ENCODE results near the gene PIEZO2.
A peak's percentile ranks its signal among the peaks of the same experiment; 100 is the strongest.

The PIEZO2 gene

DNA sequence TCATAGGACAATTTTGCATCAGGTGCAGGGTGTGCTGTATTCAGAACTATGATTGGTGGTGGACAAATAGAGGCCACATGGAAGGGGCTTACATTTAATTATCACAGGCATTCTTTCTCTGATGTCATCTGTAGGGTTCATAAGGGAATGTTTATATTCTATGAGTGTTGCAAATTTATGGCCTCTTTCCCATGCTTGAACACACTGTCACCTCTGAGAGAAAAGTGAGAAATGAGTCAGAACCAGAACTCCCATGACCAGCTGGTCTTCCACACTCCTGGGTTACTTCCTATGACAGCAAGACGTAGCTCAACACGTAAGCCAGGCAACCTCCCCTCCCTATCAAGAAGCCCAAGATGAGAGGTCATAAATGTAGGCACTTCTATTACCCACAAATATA, 310.8 kb downstream of the PIEZO2 start:
- no peak for DNase-seq

DNA sequence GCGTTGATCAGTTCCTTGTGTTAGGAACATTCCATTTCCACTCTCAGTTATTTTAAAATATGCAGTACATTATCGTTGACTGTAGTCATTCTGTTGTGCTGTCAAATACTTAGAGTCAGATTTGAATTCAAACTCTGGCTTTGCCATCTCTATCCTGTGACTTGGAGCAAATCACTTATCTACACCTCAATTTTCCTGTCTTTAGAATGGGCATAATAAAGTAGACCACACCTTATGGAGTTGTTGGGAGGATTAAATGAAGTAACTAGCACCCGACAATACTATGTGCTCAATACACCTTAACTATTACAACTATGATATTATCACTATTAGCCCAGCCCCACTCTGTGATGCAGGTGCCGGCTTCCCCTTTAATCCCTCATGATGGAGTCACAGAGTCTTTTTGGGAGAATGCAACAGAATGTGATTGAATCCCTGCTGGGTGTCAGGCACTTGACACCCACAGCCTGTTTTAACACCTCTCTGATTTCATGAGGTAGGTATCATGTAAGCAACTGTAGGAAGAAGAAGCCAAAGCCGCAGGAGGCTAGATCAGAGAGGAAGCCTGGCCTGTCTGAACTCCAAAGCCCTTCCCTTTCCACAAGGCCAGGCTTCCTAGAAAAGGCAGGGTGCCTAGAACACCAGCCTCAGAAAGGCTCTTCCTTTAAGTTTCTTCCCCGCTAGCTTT, 315.1 kb downstream of the PIEZO2 start:
- DNase-seq, result no peak

DNA sequence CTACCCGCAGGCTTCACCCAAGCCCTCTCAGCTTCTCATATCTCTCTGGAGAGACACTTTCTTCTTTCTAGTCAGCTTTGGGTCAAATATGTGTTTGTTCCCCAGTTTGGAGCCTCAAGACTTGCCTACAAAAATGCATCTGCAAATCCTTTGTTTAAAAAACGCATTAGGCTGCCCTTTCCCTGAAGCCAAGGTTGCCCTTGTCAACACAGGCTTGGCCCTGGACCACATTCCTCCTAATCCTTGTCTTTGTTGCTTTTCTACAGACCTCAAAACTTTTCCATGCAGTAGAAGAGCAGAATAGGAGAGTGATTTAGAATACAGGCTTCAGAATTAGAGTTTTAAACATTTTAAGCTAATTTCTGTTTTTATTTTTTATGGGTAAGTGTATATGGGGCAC, 315.7 kb downstream of the PIEZO2 start:
- DNase-seq, result no peak

DNA sequence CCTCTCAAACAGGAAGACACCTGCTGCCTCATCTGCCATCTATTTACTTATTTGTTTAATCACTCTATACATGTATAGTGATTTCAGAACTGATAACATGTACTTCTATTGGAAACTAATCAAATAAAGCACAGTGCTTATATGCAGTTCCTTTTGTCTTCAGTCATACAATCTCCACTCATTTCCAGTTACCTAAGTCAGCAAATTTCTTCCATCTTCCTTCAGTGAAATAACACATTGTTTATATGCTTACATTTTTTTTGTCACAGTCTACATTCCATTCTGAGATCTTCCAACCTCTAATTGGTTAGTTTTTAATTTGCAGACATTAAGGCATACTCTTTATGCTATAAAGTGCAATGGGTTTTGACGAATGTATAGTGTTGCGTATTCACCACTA, 323.0 kb downstream of the PIEZO2 start:
- DNase-seq, result no peak

DNA sequence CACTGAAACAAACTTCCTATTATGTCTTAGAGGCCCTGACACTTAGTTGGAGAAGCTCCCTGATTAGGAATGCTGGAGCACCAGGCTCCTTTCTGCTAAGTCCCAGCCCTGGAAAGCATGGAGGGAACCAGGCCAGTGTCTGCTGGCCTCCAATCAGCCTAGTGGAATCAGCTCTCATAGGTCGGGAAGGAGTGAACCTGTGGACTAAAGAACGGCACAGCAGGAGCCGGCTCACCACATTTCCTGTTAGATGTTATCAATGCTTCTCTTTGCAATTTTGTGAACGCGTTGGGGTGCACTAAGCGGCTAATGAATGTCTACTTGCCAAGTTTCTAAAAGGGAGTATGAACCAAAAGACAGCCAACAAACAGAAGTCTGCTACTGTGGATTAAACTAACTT, 326.9 kb downstream of the PIEZO2 start:
- DNase-seq, result no peak

DNA sequence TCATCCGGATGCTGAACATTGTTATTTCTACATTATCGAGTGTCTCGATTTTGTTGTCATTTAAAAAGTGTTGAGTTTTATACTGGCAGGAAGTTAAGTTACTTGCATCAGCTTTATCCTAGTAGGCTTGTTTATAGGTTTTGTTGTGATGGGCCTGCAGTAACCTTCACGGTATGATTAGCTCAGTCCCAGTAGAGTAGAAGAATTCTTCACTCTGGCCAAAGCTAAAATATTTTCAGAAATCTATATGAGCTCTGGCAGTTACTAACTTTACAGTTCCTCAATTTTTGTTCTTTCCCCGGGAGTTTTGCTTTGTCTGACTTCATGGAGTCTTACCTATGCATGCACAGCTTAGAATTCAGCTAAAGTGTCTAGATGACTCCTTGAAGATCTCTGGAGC, 328.7 kb downstream of the PIEZO2 start:
- no peak for DNase-seq

DNA sequence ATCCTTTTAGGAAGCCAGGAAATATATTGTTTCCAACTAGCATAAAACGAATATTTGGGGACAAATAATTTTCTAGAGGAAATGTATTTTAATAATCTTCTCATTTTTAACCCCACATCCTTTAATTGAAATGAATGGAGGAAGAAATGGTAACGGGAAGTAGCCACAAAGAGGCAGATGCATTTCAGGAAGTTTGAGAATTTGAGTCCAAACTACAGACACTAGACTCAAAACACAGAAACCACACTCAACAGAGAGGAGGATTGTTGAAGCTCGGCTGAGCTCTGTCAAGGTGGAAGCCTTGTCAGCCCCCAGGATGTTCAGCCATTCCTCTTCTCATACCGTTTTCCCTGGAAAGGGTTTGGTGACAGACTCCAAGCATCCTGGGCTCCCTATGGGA, 335.0 kb downstream of the PIEZO2 start:
- no peak for DNase-seq

DNA sequence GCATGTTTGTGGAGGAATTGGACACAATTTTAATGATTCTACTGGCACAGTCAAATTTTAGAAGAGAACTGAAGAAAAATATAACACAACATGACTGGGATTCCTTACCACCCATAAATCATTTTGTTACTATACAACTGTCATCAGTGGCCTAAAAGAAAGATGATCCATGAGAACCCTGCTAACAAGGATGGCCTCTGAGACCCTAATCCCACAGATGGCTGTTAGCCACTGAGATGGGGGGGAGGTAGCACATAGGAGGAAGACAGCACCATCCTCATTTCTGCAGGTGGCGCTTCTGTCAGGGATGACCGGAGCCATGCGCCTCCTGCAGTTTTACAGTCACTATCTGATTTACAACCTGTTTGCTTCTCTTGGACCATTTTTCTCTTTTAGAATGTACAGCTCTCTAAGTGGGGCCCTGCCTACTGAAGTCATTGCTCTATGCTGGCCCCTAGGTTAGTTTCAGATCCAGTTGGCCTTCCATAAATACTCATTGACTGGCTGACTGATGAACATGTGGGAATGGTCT, 343.7 kb downstream of the PIEZO2 start:
- DNase-seq, result no peak

DNA sequence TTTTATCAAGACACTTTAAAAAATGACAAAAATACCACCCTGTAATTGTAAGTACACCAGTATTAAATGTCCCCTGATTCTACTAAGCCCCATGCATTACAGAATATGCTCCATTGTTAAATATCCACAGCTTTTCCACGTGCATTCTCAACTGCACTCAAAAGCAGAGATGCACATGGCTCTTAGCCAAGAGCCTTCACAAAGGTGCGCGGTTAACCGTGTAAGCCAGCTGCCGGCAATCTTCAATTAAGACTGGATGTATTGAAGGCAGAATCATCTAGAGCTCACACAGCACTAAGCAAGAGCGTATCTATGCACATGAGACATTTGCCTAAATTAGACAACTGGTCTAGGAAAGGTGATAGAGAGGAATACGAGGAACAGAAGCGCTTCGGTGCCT, 345.2 kb downstream of the PIEZO2 start:
- no peak for DNase-seq

DNA sequence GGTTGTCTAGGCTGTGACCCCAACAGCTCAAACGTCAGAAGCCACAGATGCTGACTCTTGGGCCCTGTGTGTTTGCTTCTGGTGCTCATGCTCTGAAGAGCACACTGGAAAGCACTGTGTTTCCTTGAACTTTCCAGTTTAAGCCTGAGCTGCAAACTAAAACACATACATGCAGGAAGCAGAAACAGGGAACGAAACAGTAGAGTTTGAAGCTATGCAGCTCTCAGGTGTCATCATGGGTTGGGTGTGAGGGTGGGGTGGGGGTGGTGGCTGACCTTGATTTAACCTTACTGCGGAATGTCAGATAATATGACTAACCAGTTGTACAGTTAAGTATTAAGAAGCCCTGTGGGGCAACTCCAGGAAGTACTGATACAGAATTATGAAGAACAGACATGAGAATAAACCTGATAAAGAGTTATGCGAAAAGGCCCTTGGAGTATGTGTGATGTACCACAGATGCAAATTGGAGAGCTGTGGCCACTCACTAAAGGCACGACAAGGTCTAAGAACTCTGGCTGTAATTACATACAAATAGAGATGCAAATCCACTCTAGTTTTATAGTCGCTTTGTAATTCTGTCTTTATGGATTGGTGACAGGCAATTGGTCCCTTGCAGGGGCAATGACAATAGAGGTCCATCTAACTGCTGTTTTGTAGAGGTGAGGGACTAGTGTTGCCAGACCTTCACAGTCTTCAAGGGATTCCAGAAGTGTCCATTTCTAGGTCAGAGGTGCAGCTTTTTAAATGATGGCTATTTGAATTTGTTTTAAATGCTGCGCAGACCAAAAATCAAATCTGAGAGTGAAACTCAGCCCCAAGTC, 350.4 kb downstream of the PIEZO2 start:
- no peak for DNase-seq

DNA sequence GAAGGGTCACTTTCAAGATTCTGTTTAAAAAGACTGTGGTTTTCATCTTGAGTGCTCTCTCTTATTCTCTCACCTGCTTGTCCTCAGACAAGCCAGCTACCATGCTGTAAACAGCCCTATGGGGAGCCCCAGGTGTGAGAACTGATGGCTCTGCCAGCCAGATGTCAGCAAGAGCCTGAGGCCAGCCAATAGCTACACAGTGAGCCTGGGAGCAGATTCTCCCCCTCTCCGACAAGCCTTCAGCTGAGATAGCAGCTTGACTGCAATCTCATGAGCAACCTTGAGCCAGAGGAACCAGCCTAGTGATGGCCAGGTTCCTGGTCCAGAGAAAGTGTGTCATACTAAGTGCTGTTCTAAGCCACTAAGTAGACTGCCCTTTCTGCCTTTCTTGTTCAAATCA, 351.5 kb downstream of the PIEZO2 start:
- no peak for DNase-seq

DNA sequence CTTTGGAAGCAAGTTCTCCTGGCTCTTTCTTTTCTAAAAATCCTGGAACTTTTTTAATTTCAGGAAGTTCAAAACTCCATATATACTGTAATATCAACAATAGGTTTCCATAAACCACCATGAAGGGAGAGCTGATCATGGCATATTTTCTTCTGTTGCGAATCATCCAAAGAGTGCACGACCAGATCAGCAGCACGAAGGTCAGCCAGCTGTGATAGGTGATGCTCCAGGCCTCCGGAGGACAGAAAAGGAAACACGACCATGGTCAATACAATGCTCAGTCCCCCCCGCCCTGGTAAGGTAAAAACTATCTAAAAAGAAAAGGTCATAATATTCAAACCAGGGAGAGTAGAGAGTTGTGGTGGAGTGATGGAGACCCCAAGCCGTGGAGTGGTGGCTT, 354.6 kb downstream of the PIEZO2 start:
- no peak for DNase-seq

DNA sequence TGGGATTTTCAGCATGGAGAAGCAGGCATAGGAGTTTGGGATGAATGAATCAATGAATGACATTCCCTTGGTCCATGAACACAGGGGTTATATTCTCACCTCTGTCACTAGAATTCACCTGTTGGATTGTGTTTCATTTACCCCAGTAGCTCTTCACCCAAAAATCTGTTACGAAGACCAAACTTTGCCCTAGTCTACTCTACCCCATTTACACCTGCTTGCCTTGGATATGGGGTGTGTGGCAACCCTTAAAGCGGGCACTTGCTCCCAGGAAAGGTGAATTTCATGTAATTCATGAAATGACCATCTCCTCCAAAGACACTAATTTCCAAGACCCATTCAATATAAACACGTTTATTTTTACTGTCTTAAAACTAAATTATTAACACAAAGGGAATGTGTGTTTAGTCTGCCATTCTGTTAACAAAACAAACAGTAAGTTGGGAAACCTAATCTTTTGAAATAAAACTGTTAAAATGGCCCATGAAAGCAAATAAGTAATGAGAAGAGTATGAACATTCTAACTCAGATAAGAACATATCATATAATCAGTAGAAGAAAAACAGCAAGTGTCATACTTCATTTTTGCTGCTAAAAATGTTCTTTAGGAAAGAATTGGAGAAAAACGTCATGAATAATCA, 355.5 kb downstream of the PIEZO2 start:
- DNase-seq, result no peak

DNA sequence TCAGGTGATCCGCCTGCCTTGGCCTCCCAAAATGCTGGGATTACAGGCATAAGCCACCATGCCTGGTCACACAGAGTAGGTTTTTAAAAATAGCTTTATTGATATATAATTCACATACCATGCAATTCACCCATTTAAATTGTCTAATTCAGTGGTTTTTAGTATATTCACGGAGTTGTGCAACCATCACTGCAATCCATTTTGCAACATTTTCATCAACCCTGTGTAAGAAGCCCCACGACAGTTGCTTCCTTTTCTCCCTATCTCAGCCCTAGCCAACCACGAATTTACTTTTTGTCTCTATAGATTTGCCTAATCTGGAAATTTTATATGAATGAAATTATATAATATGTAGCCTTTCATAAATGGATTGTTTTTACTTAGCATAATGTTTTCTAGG, 357.2 kb downstream of the PIEZO2 start:
- DNase-seq, result no peak

DNA sequence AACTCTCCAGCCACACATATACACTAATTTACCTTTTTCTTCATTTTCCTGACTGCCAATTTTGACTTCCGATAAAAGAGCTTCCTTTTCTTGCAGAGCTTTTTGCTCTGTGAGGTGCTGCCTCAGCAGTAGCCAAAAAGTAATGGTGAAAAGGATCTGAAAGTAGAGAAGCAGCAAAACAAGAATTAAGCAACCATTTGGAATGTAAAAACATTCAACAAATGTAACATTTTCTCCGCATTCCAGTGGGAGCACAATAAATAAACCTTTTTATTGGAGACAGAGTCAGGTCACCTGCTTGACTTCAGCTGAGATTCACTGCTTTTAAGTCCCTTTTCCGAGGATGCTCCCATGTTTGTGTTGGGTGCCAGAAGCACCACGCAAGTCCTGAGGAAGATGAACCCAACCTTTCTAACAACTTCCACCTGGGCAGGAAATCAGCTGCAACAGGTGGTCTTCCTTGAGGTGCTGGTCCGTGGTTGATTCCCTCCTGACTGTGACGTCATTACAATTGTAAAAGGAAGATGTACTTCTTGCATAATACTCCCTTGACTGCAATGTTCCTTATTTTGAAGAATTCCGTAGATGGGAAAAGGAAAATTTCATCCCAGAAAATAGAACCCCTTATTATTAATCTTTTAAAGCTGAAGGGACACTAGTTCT, 358.1 kb downstream of the PIEZO2 start:
- no peak for DNase-seq

DNA sequence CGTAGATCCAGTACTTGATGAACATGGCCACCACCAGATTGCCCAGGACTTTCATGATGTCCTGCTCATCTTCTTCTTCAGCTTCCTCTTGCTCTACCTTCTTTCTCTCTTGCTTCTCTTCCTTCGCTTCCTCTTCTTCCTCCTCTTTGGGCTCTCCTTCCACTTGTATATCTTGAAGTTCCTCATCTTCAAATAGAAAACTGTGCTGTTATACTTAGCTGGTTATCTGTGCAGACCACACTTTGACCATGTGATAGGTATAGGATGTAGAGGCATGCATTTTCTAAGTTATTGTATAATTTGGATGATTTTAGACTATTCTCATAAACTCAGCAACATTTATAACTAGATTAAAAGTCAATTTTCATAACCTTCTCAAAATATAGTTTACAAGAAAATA, 360.2 kb downstream of the PIEZO2 start:
- no peak for DNase-seq

DNA sequence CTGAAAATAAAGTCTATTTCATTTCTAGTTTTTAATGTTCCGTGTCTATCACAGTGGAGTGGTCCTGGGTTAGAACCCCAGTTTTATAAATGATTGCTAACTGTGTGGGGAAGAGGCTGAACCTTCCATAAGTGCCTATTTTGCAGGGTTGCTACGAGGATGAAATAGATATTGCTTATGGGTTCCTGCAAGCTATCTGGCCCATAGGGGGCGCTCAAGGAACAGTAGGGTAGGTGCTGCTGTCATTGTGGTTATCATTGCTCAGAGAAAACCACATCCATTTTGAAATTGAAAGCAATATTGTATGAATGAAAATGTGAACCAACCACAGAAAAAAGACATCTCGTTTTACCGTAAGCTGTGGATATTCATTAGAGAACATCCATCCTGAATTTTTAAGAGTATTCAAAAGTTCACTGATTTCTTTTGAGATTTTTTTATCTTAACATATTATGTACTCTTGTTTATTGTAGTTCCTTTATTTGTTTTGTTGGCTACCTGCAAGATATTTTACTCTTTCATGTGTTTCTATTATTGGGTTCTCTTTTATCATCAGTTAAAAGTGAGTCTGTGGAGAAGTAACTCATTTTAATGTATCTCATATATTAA, 362.0 kb downstream of the PIEZO2 start:
- peak; percentile 51 to 64 for DNase-seq

DNA sequence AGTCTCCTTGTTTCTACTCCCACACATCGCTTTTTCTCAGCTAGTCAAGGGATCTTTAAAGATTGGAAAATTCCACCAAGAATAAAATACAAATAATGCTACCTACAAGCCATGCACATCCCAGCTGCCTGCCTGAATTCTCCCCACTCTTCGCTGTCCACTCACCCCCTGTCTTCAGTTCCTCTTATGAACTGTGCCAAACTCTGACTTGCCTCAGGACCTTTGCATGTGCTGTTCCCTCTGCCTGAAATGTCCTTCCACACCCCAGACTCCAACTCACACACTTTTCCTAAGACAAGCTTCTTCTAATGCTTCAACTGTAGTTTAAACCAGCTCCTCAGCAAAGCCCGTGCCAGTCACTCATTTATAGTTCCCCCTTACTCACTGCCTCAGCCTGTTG, 363.6 kb downstream of the PIEZO2 start:
- DNase-seq, result no peak

DNA sequence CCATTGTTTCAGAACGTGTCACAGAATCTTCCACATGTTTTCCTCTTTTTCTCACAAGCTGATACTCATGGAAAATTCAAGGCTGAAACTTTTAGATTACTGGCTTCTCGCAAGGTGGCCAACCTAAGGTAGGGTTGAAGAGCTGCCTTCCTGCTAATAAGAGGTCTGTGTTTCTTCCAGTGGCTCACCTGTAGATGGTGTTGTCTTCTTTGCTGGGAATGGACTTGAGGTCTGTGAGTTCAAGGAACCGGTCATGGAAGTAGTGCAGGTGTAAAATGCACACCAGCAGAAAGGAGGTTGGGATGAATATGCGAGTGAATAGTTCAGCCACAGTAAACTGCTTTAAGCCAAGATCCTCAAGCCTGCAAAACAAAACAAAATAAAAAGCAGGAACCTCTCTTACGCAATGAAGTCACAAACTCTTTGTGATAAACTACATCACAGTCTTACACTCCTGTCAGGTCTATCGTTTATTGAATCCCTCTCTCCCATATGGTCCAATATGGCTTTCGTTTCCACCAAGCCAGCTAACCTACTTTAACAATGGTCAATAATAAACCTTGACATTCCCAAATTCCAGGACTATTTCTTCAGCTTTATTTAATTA, 364.7 kb downstream of the PIEZO2 start:
- no peak for DNase-seq

DNA sequence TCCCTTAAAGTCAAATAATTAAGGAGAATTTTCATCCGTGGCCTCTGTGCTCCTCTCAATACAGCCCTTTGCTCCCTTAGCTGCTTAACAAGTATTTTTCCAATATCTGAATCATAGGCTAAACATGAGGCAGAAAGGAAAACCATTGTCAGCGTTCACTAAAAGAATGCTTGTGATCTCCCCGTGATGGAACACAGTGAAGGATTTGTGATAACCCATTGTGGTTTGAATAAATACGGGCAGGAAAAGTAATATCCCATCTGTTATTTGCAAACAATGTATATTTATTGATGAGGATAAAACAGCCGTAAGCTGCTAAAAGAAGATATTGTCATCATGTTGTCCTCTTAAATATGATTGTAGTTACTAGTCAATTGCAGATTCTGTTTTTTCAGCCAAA, 365.4 kb downstream of the PIEZO2 start:
- peak in 1 of 2 donors; percentile 36 for DNase-seq

DNA sequence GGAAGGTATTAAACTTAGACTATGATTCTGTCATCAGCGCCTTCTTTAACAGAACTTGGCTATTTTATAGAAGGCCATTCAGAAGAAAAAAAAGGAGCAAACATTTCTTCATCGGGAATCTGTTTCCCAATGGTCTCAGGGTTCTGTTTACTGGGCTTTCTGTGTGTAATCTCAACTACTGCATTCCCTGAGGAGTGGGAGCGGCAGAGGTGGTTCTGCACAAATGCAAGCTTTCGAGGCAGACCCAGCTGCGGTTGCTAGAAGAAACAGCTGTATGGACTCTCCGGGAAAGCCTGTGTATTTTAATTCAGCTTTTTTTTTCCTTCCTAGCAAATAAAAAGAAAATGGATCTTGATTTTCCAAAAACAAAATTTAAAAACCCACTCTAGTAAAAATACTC, 372.9 kb downstream of the PIEZO2 start:
- DNase-seq, result no peak

DNA sequence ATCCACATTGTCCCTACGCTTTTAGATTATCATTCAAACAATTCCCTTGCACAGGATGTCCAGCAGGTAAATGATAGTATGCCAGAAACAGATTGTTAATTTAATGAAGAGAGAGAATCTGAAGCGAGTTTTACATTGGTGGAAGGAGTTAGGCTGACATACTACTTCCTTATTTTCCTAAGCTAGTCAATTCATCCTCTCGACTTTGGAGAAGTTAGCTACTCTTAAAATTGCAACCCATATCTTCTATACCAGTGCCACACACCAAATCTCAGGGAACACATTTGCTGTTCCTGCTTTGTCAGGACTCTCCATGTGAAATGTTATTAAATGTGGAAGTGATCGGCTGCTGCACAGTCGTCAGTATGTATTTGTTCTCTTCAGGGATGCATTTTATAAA, 374.3 kb downstream of the PIEZO2 start:
- DNase-seq, result no peak

Measured in hippocampal formation (tissue), 2 donors.